HG02870 (cell line): ENCODE results near the gene LMO7.
"Not testable (repeated sequence)": the region's sequence is repeated elsewhere in the genome, so short reads cannot be mapped to it uniquely, and the experiment has no call there.

Experiments used
- ATAC-seq: cut with Tn5 transposase; IDR thresholded peaks from one replicate; pipeline ENCODE4 v1.9.1; 2021; ENCODE audit warnings: mild to moderate bottlenecking, moderate library complexity; ENCODE audit not compliant: unreplicated experiment

The LMO7 gene

DNA sequence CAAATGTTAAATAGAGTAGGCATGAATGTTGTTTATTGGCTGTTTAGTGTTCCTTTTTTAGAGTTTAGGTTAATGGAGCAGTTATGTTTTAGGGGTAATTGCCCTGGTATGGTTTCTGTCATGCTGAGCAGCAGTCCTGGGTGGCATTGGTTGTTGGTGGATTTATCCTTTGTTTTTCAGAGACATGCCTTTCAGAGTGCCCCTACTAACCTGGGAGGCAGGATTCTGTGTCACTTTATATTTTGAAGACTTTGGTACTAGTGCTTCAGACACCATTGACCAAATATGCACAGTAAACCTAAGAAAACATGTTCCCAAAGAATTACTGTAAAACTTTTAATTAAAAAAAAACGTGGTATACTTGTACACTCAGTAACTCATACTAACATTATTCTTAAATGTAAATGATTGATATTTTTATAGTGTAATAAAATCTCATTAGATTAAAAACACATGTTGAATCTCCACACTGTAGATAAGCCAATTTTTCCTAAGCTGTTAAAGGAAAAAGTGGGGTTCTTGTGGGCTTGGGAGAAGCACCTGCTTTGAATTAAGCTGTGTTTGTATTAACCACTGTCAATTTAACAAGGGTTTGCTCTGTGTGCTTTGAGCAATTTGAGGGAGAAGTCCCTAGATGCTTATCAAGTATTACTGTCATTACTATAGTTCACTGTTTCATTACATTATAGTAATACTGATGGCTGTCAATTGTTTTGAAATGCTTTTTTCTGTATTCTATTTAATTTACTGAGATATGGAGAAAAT lies 133.2 kb downstream of the LMO7 start:
- no peak for ATAC-seq

DNA sequence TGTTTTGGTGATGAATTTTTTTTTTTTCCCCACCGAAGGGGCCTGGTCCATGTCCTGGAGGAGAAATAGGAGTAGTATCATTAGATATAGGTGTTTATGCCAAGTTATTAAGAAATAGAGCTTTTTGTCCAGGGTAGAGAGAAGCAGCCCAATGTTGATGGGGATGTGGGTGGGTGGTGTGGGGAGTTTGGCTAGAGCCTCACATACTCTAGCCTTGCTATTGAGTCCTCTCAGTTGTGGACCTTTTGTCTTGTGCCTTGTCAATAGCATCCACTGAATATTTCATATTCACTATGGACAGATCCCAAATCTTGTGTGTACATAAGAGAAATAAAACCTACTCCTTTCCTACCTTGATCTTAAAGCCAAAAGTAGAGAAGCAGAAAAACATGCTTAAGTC lies 134.0 kb downstream of the LMO7 start:
- no peak for ATAC-seq

DNA sequence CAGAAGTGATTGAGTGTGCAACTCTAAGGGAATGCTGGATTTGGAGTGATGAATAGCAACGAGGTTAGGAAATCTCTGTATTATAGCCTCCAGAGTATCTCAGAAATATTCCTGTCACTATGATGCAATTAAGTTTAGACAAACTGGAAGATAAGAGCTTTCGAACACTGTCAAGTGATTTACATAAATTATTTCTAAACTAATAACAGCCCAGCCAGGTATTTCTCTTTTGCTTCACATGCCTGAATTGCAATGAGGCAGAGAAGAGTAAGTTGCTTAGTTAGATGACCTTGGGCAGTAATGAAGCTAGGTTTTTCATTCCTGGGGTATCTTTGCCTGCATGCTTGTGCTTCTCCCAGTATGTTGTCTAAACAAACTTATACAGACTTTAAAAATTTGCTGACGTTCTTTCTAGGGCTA lies 134.5 kb downstream of the LMO7 start:
- ATAC-seq: no peak

DNA sequence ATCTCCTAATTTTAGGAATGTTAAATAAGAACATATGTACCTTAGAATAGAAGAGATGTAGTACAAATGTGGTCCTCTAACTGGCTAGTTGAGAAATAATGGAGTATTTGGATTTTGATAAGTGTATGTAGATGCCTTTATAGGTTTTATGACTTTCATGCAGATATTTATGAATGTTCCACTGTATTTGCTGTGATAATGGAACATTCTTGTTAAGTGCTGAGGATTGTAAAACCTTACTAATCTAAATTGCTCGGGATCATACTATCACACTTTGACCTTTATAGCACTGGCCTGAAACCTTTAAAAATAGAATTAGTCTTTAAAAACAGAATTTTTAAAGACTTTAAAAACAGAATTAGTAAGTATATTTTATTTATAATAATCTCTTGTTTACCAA lies 135.1 kb downstream of the LMO7 start:
- no peak for ATAC-seq

DNA sequence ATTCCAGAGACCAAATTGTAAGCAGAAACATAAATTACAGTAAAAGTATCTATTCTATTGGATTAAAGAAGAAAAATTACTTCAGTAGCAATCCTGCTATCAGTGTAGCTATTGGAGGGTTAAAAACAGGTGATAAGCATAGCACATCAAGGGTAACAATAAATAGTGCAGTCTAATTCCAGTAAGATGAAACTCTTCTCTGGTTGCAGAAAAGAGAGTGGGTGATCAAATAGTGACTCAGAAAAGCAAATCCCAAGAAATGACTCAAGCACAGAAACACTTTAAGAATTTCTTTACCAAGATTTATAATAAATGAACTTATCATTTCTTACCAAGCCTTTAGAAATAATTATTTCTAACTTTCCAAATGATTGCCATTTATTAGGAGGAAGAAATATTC lies 135.7 kb downstream of the LMO7 start:
- ATAC-seq: no peak

DNA sequence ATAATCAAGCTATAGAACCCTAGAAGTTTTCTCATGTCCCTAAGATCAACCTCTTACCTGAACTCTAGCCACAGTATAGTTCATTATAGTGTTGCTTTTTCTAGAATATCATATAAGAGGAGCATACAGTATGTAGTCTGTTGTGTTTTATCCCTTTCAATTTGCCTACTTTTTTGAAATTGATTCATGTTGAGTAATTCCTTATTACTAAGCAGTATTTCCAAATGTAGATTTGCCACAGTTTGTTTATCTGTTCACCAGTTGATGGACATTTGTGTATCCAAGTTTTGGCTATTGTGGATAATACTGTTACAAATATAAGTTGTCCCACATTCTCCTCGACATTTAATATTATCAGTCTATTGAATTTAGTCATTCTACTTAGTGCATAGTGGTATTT lies 138.0 kb downstream of the LMO7 start:
- no peak for ATAC-seq

DNA sequence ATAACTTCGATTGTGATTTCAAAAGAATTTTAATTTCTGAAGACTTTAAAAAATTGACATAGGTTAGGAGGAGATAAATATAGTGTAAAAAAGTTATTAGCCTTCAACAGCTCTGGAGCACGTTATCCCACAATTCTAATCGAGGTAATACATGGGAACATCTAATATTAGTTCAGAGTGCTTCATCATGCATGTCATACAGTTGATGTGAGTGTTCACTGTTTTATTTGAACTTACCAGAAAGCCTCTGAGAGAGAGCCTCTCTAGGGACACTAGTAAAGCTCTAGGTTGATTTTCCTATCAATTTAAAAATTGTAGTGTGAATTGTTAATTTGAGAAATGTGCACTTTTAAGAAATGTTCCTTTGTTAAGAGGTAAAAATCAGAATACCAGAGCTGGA lies 140.4 kb downstream of the LMO7 start:
- ATAC-seq: no peak

DNA sequence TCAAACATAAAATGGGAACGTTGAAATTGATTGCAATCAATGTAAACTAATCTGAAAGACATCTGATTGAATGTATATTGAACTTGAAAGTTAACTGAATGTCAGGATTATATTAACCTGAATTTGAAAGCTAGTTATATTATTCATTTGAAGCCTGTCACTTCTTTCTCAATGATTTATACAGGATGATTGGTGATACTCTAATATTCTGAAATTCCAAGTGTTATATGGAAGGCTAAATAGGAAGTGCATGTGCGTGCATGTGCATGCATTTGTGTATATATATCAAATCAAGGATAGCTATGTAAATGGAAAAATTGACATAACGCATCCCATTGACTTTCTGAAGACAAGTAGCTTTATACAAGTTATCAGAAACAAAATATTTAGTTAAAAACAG lies 143.3 kb downstream of the LMO7 start:
- no peak for ATAC-seq

DNA sequence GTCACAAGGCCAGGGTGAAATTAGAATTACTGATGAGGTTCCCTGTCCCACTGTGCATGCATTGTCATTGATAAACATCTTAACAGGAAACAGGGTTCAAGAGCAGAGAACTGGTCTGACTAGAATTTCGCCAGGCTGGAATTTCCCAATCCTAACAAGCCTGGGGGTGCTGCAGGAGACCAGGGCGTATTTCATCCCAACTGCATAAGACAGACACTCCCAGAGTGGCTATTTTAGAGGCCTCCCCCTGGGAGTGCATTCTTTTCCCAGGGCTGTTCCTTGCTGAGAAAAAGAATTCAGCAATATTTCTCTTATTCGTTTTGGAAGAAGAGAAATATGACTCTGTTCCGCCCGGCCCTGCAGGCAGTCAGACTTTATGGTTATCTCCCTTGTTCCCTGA lies 144.0 kb downstream of the LMO7 start:
- ATAC-seq: not testable (repeated sequence)

DNA sequence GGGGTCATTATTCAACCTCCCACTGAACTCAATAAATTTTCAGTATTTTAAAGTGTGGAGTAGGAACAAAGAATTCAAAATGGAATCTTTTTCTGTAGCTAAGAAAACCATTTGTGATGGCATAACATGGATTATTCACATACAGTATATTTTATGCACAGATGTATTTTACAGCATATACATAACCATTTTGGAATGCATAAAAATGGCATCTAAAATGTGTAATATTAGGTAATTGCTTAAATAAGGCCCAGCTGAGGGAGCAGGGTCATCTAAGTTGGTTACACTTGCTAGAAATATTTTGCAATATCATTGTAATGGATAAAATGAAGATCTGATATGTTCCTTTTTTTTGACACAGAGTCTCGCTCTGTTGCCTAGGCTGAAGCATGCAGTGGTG lies 146.9 kb downstream of the LMO7 start:
- ATAC-seq: no peak

DNA sequence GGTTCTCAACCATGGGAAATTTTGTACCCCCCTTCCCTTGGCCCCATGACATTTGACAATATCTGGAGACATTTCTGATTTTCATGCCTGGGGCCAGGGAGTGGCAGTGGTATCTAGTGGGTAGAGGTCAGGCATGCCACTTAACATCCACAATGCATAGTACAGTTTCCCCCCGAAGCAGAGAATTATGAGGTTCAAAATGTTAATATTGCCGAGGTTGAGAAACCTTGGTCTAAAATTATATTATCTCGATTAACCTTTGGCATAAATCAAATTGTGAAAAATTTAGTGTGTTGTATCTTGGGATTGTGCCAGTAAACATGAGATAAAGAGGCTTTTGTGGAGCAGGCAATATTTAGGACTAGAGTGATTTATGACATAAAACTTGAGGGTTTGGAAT lies 147.9 kb downstream of the LMO7 start:
- no peak for ATAC-seq

DNA sequence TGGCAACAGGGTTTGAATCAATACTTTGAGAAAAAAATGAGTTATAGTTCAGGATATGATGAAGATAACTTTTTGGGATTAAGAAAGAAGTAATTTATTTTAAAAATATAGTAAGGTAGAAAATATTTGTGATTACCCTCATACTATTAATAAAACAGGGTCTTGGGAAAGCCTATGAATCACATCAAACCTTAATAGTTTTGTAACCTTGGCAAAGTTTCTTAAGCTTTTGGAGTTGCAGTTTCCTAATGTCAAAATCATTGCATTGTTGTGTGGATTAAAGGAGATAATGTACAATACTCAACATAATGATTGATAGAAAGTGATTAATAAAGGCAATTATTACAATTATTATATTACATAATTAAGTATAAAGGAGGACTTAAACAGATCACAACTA lies 149.0 kb downstream of the LMO7 start:
- no peak for ATAC-seq

DNA sequence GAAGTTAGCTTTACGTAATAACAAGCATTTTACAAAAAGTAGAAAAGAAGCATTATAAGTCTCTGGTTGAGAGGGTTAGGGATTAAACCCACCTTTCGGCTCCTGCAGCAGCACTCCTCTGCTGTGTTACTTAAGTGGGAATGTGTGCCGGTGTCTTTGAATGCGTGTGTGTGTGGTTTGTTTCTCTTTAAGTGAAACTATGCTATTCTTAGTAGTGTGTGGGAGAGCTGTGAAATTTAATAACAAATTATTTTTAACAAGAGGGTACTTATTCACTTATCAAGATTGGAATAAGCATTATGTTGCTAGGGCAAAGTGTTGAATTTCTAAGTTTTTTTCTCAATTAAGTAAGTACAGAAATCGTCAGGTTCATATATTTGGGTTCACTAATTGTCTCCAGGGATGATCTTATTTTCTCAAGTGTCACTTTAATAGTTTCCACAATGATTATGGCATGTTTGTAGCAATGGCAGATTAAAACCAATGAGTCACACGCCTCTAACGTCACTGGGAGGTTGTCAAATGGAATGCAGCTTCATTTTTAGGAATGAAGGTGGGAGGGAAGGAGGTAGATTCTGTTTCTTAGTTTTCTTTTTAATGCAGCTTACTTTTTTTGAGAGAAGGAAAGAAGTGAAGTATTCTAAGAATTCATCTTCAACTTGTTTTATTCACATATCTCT lies 151.3 kb downstream of the LMO7 start:
- no peak for ATAC-seq

DNA sequence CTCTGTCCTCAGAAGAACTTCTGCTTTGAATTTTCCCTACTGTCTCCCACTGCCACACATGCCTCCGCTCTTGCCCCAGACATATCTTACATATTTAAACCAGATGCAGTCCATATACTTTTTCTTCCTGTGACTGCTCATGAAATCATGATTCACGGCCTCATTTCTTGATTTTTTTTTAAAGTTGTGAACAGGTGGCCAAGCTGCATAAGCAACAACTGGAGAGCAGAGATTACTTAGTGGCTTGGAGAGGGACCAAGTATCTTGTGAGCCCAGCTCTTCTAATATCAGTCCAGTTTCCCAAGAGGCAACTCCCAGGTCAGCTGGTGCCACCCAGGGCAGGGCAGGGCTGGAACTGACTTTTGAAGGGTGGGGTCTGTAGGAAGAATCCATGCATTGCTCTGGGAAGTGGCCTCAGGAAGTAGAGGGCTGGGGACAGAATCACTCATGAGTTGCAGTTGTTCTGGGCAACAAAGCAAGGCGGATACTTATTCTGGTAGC lies 152.4 kb downstream of the LMO7 start:
- ATAC-seq: no peak

DNA sequence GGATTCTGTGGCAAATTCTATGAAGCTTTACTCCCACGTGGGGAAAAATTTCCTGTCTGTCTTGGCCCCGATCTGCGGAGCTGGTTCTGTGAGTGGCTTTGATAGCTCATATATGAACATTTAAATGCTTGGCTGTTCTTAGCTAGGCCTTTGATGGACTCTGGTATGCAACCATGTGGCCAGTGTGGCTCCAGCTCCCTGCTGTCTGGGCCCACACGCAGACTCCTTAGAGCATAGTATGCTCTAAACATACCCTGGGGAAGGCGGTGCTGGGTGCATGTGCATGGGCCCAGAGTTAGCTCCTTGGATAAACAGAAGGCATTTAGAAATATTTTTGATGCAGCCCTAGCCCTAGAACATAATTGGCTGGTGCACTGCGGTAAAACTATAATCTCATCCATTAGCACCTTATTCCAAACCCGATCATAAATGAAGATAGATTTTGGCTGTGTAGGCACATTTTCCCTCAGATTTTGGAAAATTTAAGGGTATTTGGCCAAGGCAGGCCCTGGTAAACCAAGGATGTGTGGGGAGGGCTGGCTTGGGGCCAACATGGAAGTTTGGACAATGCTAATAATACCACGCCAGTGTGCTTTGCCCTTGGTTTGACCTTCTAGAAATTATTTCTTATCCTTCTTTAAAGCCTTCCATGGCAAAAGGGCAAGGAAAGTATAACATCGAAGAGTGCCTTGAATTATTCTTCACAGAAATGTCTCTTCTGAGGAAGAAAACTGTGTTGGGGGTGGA lies 153.5 kb downstream of the LMO7 start:
- ATAC-seq: no peak

DNA sequence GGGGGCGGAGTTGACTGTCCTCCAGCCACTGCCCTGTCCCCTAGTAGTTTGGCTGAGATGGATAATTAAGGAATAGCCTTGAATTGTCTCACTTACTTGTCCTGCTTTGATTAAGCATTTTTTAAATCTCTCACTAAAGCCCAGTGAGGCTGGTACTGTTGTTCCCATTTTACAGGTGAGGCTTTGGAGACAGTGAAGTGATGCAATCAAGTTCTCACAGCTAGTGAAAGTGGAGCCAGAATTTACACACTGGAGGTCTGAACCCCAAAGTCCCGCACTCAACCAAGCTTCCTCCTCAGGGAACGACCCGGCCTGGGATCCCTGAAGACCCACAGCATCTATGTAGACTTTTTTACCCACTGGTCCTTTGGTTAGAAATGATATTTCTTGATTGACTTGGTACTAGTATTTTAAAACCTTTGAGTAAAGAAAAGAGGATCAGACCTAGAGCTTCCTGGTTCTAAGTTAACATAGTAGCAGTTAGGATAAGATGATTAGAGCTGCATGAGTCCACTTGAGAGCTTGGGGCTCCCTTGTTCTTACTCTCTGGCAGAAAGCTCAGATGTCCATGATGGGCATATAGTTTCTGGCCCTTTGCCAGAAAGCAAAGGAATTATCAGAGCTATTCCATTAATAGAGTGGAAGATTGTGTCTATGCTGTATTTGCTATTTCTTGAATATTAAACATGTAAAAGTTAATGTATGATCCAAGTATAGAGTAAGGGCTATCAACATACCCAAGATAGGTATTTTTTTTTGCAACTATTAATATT lies 154.3 kb downstream of the LMO7 start:
- ATAC-seq: no peak

DNA sequence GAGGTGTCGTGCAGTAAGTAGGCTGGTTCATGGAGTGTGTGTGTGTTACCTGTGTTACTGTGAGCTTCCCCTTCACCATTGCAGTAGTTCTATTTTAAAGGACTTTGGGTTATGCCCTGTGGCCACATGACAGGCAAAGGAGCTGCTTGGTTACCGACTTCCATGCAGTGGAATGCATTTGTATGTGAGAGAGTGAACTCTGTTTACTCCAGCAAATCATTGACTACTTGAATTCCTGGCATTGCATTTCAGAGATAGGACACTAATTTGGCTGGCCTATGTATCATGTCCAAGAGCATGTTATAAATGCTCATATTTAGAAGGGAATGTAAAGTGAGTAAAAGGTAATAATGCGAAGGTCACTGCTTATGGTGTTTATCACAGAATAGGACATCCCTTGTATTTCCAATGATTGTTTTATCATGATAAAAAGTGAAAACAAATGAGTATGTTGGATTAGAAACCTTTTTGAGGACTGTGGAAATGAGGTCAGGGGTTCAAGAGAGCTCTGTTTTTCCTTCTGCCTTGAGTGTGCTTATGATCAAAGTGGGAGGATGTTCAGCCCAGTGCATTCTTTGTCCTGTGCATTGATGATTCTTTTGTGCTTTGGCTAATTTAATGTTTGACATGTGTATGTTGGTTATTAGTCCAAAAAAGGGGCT lies 156.5 kb downstream of the LMO7 start:
- no peak for ATAC-seq

DNA sequence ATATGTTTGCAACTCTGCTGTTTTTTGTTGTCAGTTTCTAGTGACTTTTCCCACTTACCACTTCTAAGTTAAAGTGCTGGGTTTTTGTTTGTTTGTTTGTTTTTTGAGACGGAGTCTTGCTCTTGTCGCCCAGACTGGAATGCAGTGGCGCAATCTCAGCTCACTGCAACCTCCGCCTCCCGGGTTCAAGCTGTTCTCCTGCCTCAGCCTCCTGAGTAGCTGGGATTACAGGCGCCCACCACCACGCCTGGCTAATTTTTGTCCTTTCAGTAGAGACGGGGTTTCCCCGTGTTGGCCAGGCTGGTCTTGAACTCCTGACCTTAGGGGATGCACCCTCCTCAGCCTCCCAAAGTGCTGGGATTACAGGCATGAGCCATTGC lies 157.0 kb downstream of the LMO7 start:
- ATAC-seq: not testable (repeated sequence)

DNA sequence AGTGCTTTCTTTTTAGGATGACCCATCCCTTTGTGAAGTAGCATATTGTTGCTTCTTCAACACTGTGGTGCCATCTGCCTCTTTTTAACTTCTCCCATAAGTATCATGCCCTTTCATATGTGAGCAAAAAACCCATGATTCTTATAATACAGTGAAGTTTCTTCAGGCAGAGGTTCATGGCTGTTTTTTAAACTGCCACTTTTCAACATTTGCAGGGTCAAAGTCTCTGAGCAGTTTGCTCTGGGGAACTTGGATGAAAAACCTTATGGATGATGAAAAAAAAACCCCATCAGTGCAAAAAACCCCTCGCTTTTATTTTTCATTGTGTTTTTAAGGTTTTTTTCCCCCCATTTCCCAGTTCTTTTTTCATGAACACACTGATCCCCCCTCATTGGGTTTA lies 158.5 kb downstream of the LMO7 start:
- no peak for ATAC-seq

DNA sequence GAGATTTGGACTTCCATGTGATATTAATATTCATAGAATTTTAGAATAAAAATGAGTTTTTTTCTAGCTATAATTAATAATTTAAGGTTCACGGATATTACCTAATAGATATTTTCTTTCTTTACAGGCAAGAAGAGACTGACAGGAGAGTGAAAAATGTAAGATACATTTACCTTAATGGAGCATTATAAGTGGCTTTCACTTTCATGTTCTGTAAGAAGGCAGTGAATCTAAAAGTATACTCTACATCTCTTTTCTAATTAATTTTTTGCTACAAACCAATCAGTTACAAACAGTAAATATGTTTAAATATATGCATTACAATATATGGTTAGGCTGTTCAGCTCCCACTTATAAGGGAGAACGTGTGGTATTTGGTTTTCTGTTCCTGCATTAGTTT lies 159.1 kb downstream of the LMO7 start:
- ATAC-seq: no peak

DNA sequence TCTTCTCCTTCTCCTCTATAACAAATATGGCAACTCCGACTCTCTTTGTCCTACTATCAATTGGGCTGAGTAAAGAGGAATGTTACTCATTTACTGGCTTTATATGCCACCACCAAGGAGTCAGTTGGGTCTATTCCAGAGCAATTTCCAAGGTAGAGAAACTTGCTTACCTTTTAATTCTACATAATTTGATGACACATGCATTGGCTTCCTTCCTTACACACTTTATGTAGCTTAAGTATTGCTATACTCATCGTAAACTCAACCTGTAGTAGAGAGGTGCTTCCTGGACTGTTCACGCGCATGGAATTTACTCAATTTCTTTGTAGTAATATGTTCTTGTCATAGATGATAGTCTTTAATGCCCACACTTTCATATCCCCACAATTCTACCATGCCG lies 160.7 kb downstream of the LMO7 start:
- ATAC-seq: no peak
